Mammary epithelial cell (primary cell): ENCODE results near the gene GNAZ.

Source experiments
- EZH2 ChIP-seq: IDR thresholded peaks from 2 replicates; pipeline ENCODE4 v1.6.1; 2012; ENCODE audit warnings: low read length, inconsistent platforms, borderline replicate concordance
- TF ChIP-seq, protein P1 (sequence below), 2 donors: IDR thresholded peaks in 1 of 2; conservative IDR thresholded peaks in 1 of 2; 2 replicates each; pipeline ENCODE4 v1.5.1; 2011 to 2012; ENCODE audit warnings: inconsistent platforms in 2 of 2, low read length in 2 of 2, mild to moderate bottlenecking in 2 of 2, control low read depth in 1 of 2, low read depth in 1 of 2; ENCODE audit not compliant: insufficient read depth in 1 of 2; ENCODE audit errors: extremely low read depth in 1 of 2

- TF ChIP-seq, protein P1, sequence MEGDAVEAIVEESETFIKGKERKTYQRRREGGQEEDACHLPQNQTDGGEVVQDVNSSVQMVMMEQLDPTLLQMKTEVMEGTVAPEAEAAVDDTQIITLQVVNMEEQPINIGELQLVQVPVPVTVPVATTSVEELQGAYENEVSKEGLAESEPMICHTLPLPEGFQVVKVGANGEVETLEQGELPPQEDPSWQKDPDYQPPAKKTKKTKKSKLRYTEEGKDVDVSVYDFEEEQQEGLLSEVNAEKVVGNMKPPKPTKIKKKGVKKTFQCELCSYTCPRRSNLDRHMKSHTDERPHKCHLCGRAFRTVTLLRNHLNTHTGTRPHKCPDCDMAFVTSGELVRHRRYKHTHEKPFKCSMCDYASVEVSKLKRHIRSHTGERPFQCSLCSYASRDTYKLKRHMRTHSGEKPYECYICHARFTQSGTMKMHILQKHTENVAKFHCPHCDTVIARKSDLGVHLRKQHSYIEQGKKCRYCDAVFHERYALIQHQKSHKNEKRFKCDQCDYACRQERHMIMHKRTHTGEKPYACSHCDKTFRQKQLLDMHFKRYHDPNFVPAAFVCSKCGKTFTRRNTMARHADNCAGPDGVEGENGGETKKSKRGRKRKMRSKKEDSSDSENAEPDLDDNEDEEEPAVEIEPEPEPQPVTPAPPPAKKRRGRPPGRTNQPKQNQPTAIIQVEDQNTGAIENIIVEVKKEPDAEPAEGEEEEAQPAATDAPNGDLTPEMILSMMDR (conservative IDR thresholded peaks at IDR 0.05 in 1 of 2, IDR thresholded peaks at IDR 0.05 in 1 of 2; ENCODE audit: extremely low read depth in 1 of 2, insufficient read depth in 1 of 2, low read depth in 1 of 2, low read length in 2 of 2): no peak
- no peak for TF ChIP-seq EZH2
Observed at GRCh38 chr22:23036684-23037428, 33.5 kb upstream of the GNAZ start.
